ENCODE results near the gene HIVEP2.

DNA sequence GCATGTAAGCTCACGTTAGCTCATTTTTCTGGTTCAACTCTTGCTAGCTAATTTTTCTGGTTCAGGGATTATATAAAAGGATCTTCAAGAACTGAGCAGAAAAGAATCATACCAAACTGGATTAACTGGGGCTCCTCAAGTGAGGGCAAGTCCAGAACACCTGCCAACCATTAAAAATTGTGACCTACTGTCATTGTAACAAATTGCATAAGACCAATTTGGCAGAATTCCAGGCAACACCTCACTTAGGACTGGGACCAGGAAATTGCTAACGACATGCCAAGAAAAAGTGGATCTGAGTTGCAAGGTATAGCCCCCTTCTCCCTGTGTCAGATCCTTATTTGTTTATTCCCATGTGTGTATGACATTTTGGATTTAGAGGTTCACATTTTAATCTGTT, 216.6 kb downstream of the HIVEP2 start:
- TF ChIP-seq POLR2A (IDR thresholded peaks at IDR 0.05; ENCODE audit: low read length) (no peak), GATA1 (IDR thresholded peaks at IDR 0.05; ENCODE audit: low read depth, low read length) (no peak)

Measured in erythroblast (primary cell).